Colonic mucosa (tissue), 4 donors: Measurements from ENCODE around the gene ADGRL3. TPM values are rescaled to one million over a fixed set of nuclear protein-coding genes. Genes with fewer than 3 reads are reported as not detected.

Experiments
- DNase-seq: peaks from one replicate; pipeline ENCODE4 v3.0.0-alpha.2; 2020
- H3K27ac ChIP-seq: fragments of 200-600 bp; one replicate; pipeline ENCODE4 v1.8.0; 2021
- H3K27me3 ChIP-seq: fragments of 200-600 bp; one replicate; pipeline ENCODE4 v1.8.0; 2021
- H3K36me3 ChIP-seq: fragments of 200-600 bp; one replicate; pipeline ENCODE4 v1.8.0; 2021
- H3K4me1 ChIP-seq: fragments of 200-600 bp; one replicate; pipeline ENCODE4 v1.8.0; 2021; ENCODE audit warnings: mild to moderate bottlenecking
- H3K4me3 ChIP-seq: fragments of 200-600 bp; one replicate; pipeline ENCODE4 v1.8.0; 2021
- H3K9ac ChIP-seq, 2 donors: one replicate each; pipeline ENCODE4 v1.7.0; 2013; ENCODE audit warnings: control low read depth in 2 of 2, low read depth in 2 of 2, low read length in 2 of 2
- H3K9me3 ChIP-seq: fragments of 200-600 bp; one replicate; pipeline ENCODE4 v1.8.0; 2021
- CTCF ChIP-seq: fragments of 200-600 bp; IDR thresholded peaks from one replicate; pipeline ENCODE4 v1.8.0; 2022; ENCODE audit warnings: antibody characterized with exemption, mild to moderate bottlenecking
- intact Hi-C: fragments of 100-400 bp; cut with DNase I; formaldehyde crosslinking; loops from one replicate; pipeline ENCODE4 v1.14.1; 2022
- total RNA-seq, 2 donors: library from RNA; stranded (reverse); fragmentation: NEBNext Ultra II Directional in 1 of 2; extraction: Animal tissue kit (Norgen Biotek cat#: 25700) in 1 of 2; gene quantifications; one replicate each; pipeline ENCODE4 v1.2.1, GENCODE V29; 2021
- donor health status: healthy.
- donor health status: DM: no; HTN: no; CAD: no.
- donor health status: DM: no; HTN: no; CAD: no.

ADGRL3 gene
- total RNA-seq, 2 donors from 2014 or later, result 4.1 to 4.4 TPM

- intact Hi-C loops, result no loop called here
- Histone ChIP-seq H3K27ac (no peak overlapping the region), H3K4me1 (no peaks in the 10 kb centered on the region), H3K4me3 (no peak overlapping the region), H3K36me3 (no peaks in the 10 kb centered on the region), H3K9me3 (no peaks in the 10 kb centered on the region), H3K27me3 (no peaks in the 10 kb centered on the region), H3K9ac (no peak overlapping the region)
- TF ChIP-seq CTCF, result no peak
- no peak for DNase-seq
Measured at GRCh38 chr4:61950625-61951024, 750.5 kb downstream of the ADGRL3 start.

- Histone ChIP-seq H3K4me1 (no peaks in the 10 kb centered on the region), H3K27ac (no peak overlapping the region), H3K36me3 (no peaks in the 10 kb centered on the region), H3K9ac (no peak overlapping the region), H3K4me3 (no peak overlapping the region), H3K27me3 (no peaks in the 10 kb centered on the region), H3K9me3 (no peaks in the 10 kb centered on the region)
- DNase-seq, result no peak
- intact Hi-C loops, result no loop called here
- TF ChIP-seq CTCF, result no peak
Measured at GRCh38 chr4:61953386-61953785, 753.3 kb downstream of the ADGRL3 start.

GRCh38 chr4:61958591-61958990 is 758.5 kb downstream of the ADGRL3 start:
- no peak overlapping the region for H3K27ac ChIP-seq
- no peaks in the 10 kb centered on the region for H3K36me3 ChIP-seq
- DNase-seq, result no peak
- H3K9me3 ChIP-seq, result no peaks in the 10 kb centered on the region
- intact Hi-C loops, result no loop called here
- H3K9ac ChIP-seq, result no peak overlapping the region
- no peak overlapping the region for H3K4me3 ChIP-seq
- TF ChIP-seq CTCF, result no peak
- H3K4me1 ChIP-seq, result no peaks in the 10 kb centered on the region
- no peaks in the 10 kb centered on the region for H3K27me3 ChIP-seq

- no peaks in the 10 kb centered on the region for H3K36me3 ChIP-seq
- no peak overlapping the region for H3K4me3 ChIP-seq
- H3K9me3 ChIP-seq, result no peaks in the 10 kb centered on the region
- no peaks in the 10 kb centered on the region for H3K4me1 ChIP-seq
- intact Hi-C loops, result no loop called here
- H3K9ac ChIP-seq, result no peak overlapping the region
- DNase-seq, result no peak
- no peak for TF ChIP-seq CTCF
- no peaks in the 10 kb centered on the region for H3K27me3 ChIP-seq
- H3K27ac ChIP-seq, result no peak overlapping the region
Measured at GRCh38 chr4:61959087-61959486, 759.0 kb downstream of the ADGRL3 start.

- Histone ChIP-seq H3K9ac (no peak overlapping the region), H3K36me3 (no peaks in the 10 kb centered on the region), H3K4me3 (no peak overlapping the region), H3K4me1 (no peaks in the 10 kb centered on the region), H3K27ac (no peak overlapping the region), H3K9me3 (no peaks in the 10 kb centered on the region), H3K27me3 (no peaks in the 10 kb centered on the region)
- no peak for TF ChIP-seq CTCF
- intact Hi-C loops, result no loop called here
- no peak for DNase-seq
Measured at GRCh38 chr4:61984260-61984909, 784.3 kb downstream of the ADGRL3 start.
